Tibial nerve (tissue), 4 donors: Measurements from ENCODE around the gene CCDC112.

ENCODE experiments used
- CTCF ChIP-seq, 5 experiments: fragments of 200-600 bp in 3 of 5; fragments of 450-650 bp in 2 of 5; sonication (generic) in 3 of 5; IDR thresholded peaks; one replicate each; pipeline ENCODE4 v1.5.1; 2016 to 2019; ENCODE audit warnings: antibody characterized with exemption in 5 of 5, mild to moderate bottlenecking in 3 of 5, moderate library complexity in 2 of 5
- EP300 ChIP-seq, 2 donors: sonication (generic); formaldehyde crosslinking; IDR thresholded peaks; one replicate each; pipeline ENCODE4 v1.6.1; 2017; ENCODE audit warnings: antibody characterized with exemption in 2 of 2, mild to moderate bottlenecking in 1 of 2

- TF ChIP-seq CTCF (IDR thresholded peaks at IDR 0.05) = no peak
- TF ChIP-seq EP300 (IDR thresholded peaks at IDR 0.05) = no peak
These were observed 59.4 kb downstream of the CCDC112 start for GRCh38 chr5:115237066-115237465.
